Prostate gland (tissue), 2 donors: Measurements from ENCODE around the gene QSER1. TPM values are rescaled to one million over a fixed set of nuclear protein-coding genes. Genes with fewer than 3 reads are reported as not detected.

Source experiments
- DNase-seq: peaks from one replicate; pipeline ENCODE4 v3.0.0-alpha.2; 2019; ENCODE audit warnings: low spot score
- H3K27ac ChIP-seq, 2 donors: fragments of 200-600 bp; sonication (generic); 2 replicates each; pipeline ENCODE4 v1.5.1; 2017 to 2019
- H3K27me3 ChIP-seq: fragments of 200-600 bp; sonication (generic); replicated peaks from 2 replicates; pipeline ENCODE4 v1.5.1; 2019; ENCODE audit not compliant: insufficient read depth
- H3K36me3 ChIP-seq, 2 donors: fragments of 200-600 bp; sonication (generic); 1 replicate in 1 of 2; 2 replicates in 1 of 2; pipeline versions ENCODE4 v1.5.1 to v1.8.1; 2017 to 2019
- H3K4me1 ChIP-seq: fragments of 200-600 bp; sonication (generic); replicated peaks from 2 replicates; pipeline ENCODE4 v1.5.1; 2019
- H3K4me3 ChIP-seq, 2 donors: fragments of 200-600 bp; sonication (generic); 2 replicates each; pipeline ENCODE4 v1.5.1; 2017 to 2019
- H3K9me3 ChIP-seq: fragments of 200-600 bp; sonication (generic); 2 replicates; pipeline ENCODE4 v1.5.1; 2017
- POLR2A ChIP-seq: fragments of 450-650 bp; IDR thresholded peaks from one replicate; pipeline ENCODE4 v1.6.1; 2016; ENCODE audit warnings: antibody characterized with exemption, mild to moderate bottlenecking
- POLR2AphosphoS5 ChIP-seq: sonication (generic); formaldehyde crosslinking; IDR thresholded peaks from one replicate; pipeline ENCODE4 v1.6.1; 2017; ENCODE audit warnings: antibody characterized with exemption
- WGBS: methylation state at CpG from one replicate; pipeline ENCODE4 v1.1.5; 2018; 5-methylcytosine and 5-hydroxymethylcytosine counted together
- intact Hi-C: fragments of 100-400 bp; cut with DNase I; formaldehyde crosslinking; loops from one replicate; pipeline ENCODE4 v1.14.2; 2022
- total RNA-seq, 2 donors: library from RNA; depleted of rRNA; stranded (reverse); fragments of >200 nt; gene quantifications; one replicate each; pipeline ENCODE4 v1.1.0, GENCODE V29; 2016
- TF ChIP-seq, protein P1 (sequence below), 4 experiments: fragments of 200-600 bp in 2 of 4; fragments of 450-650 bp in 2 of 4; sonication (generic) in 2 of 4; IDR thresholded peaks; 1 replicate in 3 of 4; 2 replicates in 1 of 4; pipeline ENCODE4 v1.5.1; 2016 to 2019; ENCODE audit warnings: antibody characterized with exemption in 4 of 4, mild to moderate bottlenecking in 2 of 4, moderate library complexity in 2 of 4

QSER1 gene
- total RNA-seq, 2 donors from 2014 or later, result 15.8 to 25.5 TPM

DNA sequence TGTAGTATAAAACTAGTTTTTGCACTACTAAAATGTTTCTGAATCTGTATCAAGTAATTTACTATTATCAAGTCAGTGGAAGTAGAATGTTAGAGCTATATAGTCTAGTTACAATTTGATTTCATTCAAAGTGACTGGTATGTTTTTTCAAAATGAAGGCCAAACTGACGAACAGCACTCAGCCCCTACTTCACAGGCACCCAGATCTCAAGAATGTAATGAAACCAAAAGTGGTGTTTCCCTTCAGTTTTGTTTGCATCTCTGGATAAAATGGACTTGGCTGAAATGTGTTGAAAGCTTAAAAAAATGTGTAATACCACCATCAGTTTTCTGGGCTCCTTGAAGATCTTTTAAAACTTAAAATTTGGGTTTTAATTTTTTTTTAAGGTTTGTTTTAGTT, 46.4 kb downstream of the QSER1 start:
- intact Hi-C loops, result no loop called here
- DNase-seq, result no peak
- TF ChIP-seq, protein P1, sequence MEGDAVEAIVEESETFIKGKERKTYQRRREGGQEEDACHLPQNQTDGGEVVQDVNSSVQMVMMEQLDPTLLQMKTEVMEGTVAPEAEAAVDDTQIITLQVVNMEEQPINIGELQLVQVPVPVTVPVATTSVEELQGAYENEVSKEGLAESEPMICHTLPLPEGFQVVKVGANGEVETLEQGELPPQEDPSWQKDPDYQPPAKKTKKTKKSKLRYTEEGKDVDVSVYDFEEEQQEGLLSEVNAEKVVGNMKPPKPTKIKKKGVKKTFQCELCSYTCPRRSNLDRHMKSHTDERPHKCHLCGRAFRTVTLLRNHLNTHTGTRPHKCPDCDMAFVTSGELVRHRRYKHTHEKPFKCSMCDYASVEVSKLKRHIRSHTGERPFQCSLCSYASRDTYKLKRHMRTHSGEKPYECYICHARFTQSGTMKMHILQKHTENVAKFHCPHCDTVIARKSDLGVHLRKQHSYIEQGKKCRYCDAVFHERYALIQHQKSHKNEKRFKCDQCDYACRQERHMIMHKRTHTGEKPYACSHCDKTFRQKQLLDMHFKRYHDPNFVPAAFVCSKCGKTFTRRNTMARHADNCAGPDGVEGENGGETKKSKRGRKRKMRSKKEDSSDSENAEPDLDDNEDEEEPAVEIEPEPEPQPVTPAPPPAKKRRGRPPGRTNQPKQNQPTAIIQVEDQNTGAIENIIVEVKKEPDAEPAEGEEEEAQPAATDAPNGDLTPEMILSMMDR (IDR thresholded peaks at IDR 0.05), result no peak
- TF ChIP-seq POLR2A (no peak), POLR2AphosphoS5 (no peak)
- Histone ChIP-seq H3K36me3 (no peaks in the 10 kb centered on the region), H3K27ac (no peak overlapping the region), H3K9me3 (no peaks in the 10 kb centered on the region), H3K4me1 (no peaks in the 10 kb centered on the region), H3K27me3 (no peaks in the 10 kb centered on the region), H3K4me3 (no peak overlapping the region)
- 70% methylated on average over 1 of the region's 1 CpG for WGBS

DNA sequence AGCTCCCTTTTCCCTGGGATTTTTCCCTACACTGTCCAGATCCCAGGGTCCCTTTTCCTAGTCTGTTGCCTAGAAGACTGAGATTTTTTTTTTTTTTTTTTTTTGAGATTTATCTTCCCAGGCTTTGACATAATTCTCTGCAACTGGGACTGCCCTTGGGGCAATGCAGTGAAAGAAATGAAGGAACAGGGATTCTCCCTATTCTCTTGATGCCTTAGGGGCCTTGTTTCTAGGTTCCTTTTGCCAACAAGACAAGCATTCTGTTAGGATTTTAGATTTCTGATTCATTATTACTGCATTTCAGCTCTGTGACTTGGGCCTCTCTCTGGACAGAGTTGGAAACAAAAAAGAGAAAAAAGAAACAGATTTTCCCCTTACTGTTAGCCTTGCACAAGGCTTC, 47.3 kb downstream of the QSER1 start:
- H3K4me1 ChIP-seq, result no peaks in the 10 kb centered on the region
- no peaks in the 10 kb centered on the region for H3K9me3 ChIP-seq
- H3K36me3 ChIP-seq, result no peaks in the 10 kb centered on the region
- no peaks in the 10 kb centered on the region for H3K27me3 ChIP-seq
- no peak overlapping the region for H3K4me3 ChIP-seq
- TF ChIP-seq POLR2A (no peak), POLR2AphosphoS5 (no peak)
- TF ChIP-seq, protein P1 (IDR thresholded peaks at IDR 0.05), result no peak
- no peak for DNase-seq
- no peak overlapping the region for H3K27ac ChIP-seq
- intact Hi-C loops, result no loop called here

DNA sequence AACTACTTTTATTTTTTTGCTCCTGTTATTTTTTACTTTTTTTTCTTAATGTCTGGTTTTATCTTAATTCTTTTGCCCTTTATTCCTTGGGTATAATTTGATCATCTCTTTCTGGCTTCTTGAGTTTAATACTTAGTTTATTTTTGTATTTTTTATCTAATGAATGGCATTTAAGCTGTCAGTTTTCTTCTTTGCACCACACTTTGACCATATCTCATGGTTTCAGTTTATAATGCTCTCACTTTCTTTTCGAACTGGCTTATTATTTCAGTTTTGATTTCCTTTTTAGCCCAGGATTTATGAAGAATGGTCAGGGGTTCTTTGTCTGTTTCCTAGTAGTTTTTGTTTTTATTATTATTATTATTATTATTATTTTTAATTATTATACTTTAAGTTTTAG, 48.3 kb downstream of the QSER1 start:
- no peak overlapping the region for H3K27ac ChIP-seq
- H3K9me3 ChIP-seq, result no peaks in the 10 kb centered on the region
- 86% methylated on average over 1 of the region's 1 CpG for WGBS
- no peaks in the 10 kb centered on the region for H3K36me3 ChIP-seq
- intact Hi-C loops, result no loop called here
- H3K4me3 ChIP-seq, result no peak overlapping the region
- DNase-seq, result no peak
- TF ChIP-seq, protein P1 (IDR thresholded peaks at IDR 0.05), result no peak
- TF ChIP-seq POLR2A (no peak), POLR2AphosphoS5 (no peak)
- no peaks in the 10 kb centered on the region for H3K4me1 ChIP-seq
- no peaks in the 10 kb centered on the region for H3K27me3 ChIP-seq

DNA sequence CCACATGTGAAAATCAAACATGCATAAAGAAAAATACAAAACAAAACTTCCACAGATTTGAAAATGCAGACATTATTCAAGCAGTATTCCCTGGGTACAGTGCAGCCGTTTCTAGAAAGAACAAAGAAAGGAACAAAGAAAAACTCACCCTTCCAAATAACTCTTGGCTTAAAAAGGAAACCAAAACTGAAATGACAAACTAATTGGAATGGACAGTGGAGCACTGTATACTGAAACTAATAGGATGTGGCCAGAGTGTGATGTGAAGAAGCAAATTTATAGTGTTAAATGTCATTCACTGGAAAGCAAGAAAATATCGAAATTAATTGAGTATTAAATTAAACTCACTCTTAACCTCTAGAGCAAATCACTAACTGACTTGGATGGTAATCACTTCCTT, 55.4 kb downstream of the QSER1 start:
- intact Hi-C loops, result no loop called here
- no peaks in the 10 kb centered on the region for H3K27me3 ChIP-seq
- no peaks in the 10 kb centered on the region for H3K9me3 ChIP-seq
- H3K4me1 ChIP-seq, result no peaks in the 10 kb centered on the region
- no peak overlapping the region for H3K4me3 ChIP-seq
- TF ChIP-seq POLR2A, result no peak
- TF ChIP-seq, protein P1 (IDR thresholded peaks at IDR 0.05), result no peak
- no peak for TF ChIP-seq POLR2AphosphoS5
- WGBS, result 71% methylated on average over 2 of the region's 2 CpGs
- no peaks in the 10 kb centered on the region for H3K36me3 ChIP-seq
- no peak for DNase-seq
- no peak overlapping the region for H3K27ac ChIP-seq

DNA sequence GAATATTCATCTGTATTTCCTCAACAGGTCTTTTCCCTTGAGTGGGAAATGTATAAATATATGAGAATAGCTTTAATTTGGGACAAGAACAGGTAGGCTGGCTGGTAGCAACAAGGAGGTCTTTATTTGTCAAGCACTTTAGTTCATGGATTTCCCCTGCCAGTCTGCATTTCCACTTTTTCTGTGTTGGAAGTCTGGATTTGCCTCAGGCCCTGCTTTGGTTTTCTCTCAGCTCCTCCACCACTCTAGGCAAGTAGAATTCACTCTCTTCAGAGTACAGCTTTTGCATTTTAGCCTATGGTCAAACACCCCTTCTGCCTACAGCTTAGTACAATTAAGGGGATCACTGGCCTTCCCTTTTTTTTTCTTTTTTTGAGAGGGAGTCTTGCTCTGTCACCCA, 57.1 kb downstream of the QSER1 start:
- no peaks in the 10 kb centered on the region for H3K9me3 ChIP-seq
- intact Hi-C loops, result no loop called here
- TF ChIP-seq POLR2AphosphoS5 (no peak), POLR2A (no peak)
- TF ChIP-seq, protein P1 (IDR thresholded peaks at IDR 0.05), result no peak
- H3K4me3 ChIP-seq, result no peak overlapping the region
- no peak for DNase-seq
- no peaks in the 10 kb centered on the region for H3K4me1 ChIP-seq
- no peaks in the 10 kb centered on the region for H3K27me3 ChIP-seq
- H3K27ac ChIP-seq, result no peak overlapping the region
- no peaks in the 10 kb centered on the region for H3K36me3 ChIP-seq
